Gastroesophageal sphincter (tissue), 4 donors: ENCODE measurements around the gene FBXW8. TPM values are rescaled to one million over a fixed set of nuclear protein-coding genes. Genes with fewer than 3 reads are reported as not detected.
A peak's percentile ranks its signal among the peaks of the same experiment; 100 is the strongest.

ENCODE experiments used
- ATAC-seq: fragments of 150-250 bp; one replicate; pipeline ENCODE4 v1.9.1; 2016; ENCODE audit warnings: mild to moderate bottlenecking, moderate library complexity
- H3K27ac ChIP-seq, 4 donors: fragments of 200-600 bp; sonication (generic) in 3 of 4; 1 replicate in 3 of 4; 2 replicates in 1 of 4; pipeline ENCODE4 v1.5.1; 2016 to 2019
- H3K27me3 ChIP-seq: fragments of 200-600 bp; sonication (generic); one replicate; pipeline ENCODE4 v1.5.1; 2019
- H3K36me3 ChIP-seq, 2 donors: fragments of 200-600 bp; sonication (generic); one replicate each; pipeline ENCODE4 v1.5.1; 2019; ENCODE audit warnings: control low read depth in 1 of 2
- H3K4me1 ChIP-seq, 3 donors: fragments of 200-600 bp; sonication (generic); 1 replicate in 2 of 3; 2 replicates in 1 of 3; pipeline ENCODE4 v1.5.1; 2016 to 2019; ENCODE audit warnings: control low read depth in 2 of 3
- H3K4me3 ChIP-seq, 2 donors: fragments of 200-600 bp; sonication (generic); one replicate each; pipeline ENCODE4 v1.5.1; 2019; ENCODE audit warnings: mild to moderate bottlenecking in 1 of 2, moderate library complexity in 1 of 2
- H3K9me3 ChIP-seq, 3 donors: fragments of 200-600 bp; sonication (generic); one replicate each; pipeline ENCODE4 v1.5.1; 2017 to 2019; ENCODE audit warnings: control low read depth in 2 of 3
- CTCF ChIP-seq, 4 experiments: fragments of 200-600 bp in 2 of 4; fragments of 450-650 bp in 2 of 4; sonication (generic) in 1 of 4; IDR thresholded peaks; one replicate each; pipeline ENCODE4 v1.5.1; 2017 to 2019; ENCODE audit warnings: antibody characterized with exemption in 4 of 4, mild to moderate bottlenecking in 2 of 4, moderate library complexity in 2 of 4
- EP300 ChIP-seq: sonication (generic); formaldehyde crosslinking; IDR thresholded peaks from one replicate; pipeline ENCODE4 v1.6.1; 2017; ENCODE audit warnings: antibody characterized with exemption, mild to moderate bottlenecking
- POLR2A ChIP-seq, 2 donors: fragments of 450-650 bp; IDR thresholded peaks; one replicate each; pipeline ENCODE4 v1.6.1; 2017; ENCODE audit warnings: antibody characterized with exemption in 2 of 2, mild to moderate bottlenecking in 2 of 2, moderate library complexity in 1 of 2
- POLR2AphosphoS5 ChIP-seq: sonication (generic); formaldehyde crosslinking; IDR thresholded peaks from one replicate; pipeline ENCODE4 v1.6.1; 2017; ENCODE audit warnings: antibody characterized with exemption
- WGBS, 2 donors: methylation state at CpG; one replicate each; pipeline ENCODE4 v1.1.5; 2018; ENCODE audit warnings: low coverage in 1 of 2; 5-methylcytosine and 5-hydroxymethylcytosine counted together
- total RNA-seq, 4 donors: library from RNA; depleted of rRNA; stranded (reverse); fragments of >200 nt; gene quantifications; one replicate each; pipeline ENCODE4 v1.1.0, GENCODE V29; 2016

Gene FBXW8
- total RNA-seq, 4 donors from 2014 or later: 10.1 to 17.9 (median 13.7) TPM

GRCh38 chr12:116978791-116979508, 68.2 kb downstream of the FBXW8 start:
- WGBS, 2 donors: 71 to 92% methylated on average over 4 to 5 of the region's 7 CpGs
- ATAC-seq: no peak
- Histone ChIP-seq H3K36me3 (peaks cover 0 to 10% of the 10 kb centered on the region in 2 donors), H3K27ac (no peak overlapping the region), H3K27me3 (no peaks in the 10 kb centered on the region), H3K9me3 (no peaks in the 10 kb centered on the region), H3K4me3 (no peak overlapping the region), H3K4me1 (peaks cover 0 to 16% (median 0%) of the 10 kb centered on the region in 3 donors)
- TF ChIP-seq POLR2AphosphoS5 (no peak), EP300 (no peak), POLR2A (IDR thresholded peaks at IDR 0.05) (no peak), CTCF (IDR thresholded peaks at IDR 0.05) (no peak)

DNA sequence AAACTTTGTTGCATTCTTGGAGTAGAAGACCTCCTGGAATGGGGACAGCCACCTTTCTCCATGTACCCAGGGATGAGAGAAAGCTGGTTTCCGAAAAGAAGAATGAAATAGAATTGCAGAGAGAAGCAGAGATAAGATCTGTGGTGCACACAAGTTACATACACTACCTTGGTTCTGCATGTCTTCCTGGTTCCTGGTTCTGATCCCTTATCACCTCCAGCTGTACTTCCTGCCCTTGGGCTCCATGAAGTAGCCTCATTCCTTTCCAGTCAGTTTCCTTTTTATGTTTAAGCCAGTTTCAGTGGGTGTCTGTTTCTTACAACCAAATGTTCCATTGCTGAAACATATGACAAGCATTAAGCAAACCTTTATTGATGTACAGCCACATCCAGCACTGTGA, 69.3 kb downstream of the FBXW8 start:
- Histone ChIP-seq H3K27me3 (no peaks in the 10 kb centered on the region), H3K27ac (no peak overlapping the region), H3K4me3 (no peak overlapping the region), H3K36me3 (peaks cover 0 to 3% of the 10 kb centered on the region in 2 donors), H3K9me3 (no peaks in the 10 kb centered on the region), H3K4me1 (peaks cover 0 to 16% (median 0%) of the 10 kb centered on the region in 3 donors)
- 100% methylated on average over 1 of the region's 1 CpG; no CpG with 5 or more reads in 1 of the 2 donors for WGBS, 2 donors
- TF ChIP-seq CTCF (IDR thresholded peaks at IDR 0.05) (no peak), POLR2AphosphoS5 (no peak), EP300 (no peak), POLR2A (IDR thresholded peaks at IDR 0.05) (no peak)
- ATAC-seq: no peak

DNA sequence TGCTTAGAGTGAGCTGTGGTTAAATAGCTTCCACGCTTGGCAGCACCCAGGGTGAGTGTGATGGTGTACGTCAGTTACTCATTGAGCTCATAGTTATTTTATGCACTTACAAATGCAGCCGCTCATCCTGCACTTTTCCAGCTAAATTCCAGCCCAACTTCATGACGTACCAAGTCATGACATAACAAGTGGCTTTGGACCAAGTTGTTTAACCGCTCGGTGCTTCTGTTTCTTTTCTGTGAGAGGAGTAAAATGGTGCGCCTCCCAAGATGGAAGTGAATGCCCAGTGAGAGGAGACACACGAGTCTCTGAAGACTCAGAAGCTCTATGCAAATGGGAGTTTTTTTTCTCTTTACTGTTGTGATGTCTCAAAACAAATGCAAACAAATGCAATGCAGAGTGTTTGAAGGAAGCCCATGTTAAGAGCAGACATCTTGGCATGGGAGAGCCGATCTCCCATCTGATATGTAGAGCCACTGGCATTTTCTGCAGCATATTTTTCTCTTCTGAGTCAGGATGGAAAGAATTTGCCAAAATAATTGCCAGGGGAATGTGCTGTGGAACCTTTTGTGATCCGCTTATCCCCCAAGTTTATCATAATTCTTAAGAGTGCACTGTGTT, 72.2 kb downstream of the FBXW8 start:
- no peak for ATAC-seq
- Histone ChIP-seq H3K4me3 (no peak overlapping the region), H3K9me3 (no peaks in the 10 kb centered on the region), H3K4me1 (peaks cover 0 to 16% (median 0%) of the 10 kb centered on the region in 3 donors), H3K27ac (peak overlapping the region in 2 of 4 donors; percentile 12 to 48), H3K27me3 (no peaks in the 10 kb centered on the region), H3K36me3 (peaks cover 0 to 15% of the 10 kb centered on the region in 2 donors)
- TF ChIP-seq EP300: no peak
- peak; percentile 47 for TF ChIP-seq POLR2AphosphoS5
- TF ChIP-seq CTCF (IDR thresholded peaks at IDR 0.05): no peak
- TF ChIP-seq POLR2A (IDR thresholded peaks at IDR 0.05): no peak
- 36 to 44% methylated on average over 5 to 10 of the region's 10 CpGs for WGBS, 2 donors

GRCh38 chr12:116984098-116984497, 73.3 kb downstream of the FBXW8 start:
- no peak for TF ChIP-seq CTCF (IDR thresholded peaks at IDR 0.05)
- TF ChIP-seq POLR2A (IDR thresholded peaks at IDR 0.05): no peak
- no peak for TF ChIP-seq POLR2AphosphoS5
- no peak for TF ChIP-seq EP300
- Histone ChIP-seq H3K36me3 (peaks cover 0 to 26% of the 10 kb centered on the region in 2 donors), H3K27me3 (no peaks in the 10 kb centered on the region), H3K27ac (no peak overlapping the region), H3K4me3 (no peak overlapping the region), H3K4me1 (peaks cover 0 to 16% (median 0%) of the 10 kb centered on the region in 3 donors), H3K9me3 (no peaks in the 10 kb centered on the region)
- no peak for ATAC-seq
- WGBS, 2 donors: 41 to 63% methylated on average over 4 of the region's 5 CpGs

DNA sequence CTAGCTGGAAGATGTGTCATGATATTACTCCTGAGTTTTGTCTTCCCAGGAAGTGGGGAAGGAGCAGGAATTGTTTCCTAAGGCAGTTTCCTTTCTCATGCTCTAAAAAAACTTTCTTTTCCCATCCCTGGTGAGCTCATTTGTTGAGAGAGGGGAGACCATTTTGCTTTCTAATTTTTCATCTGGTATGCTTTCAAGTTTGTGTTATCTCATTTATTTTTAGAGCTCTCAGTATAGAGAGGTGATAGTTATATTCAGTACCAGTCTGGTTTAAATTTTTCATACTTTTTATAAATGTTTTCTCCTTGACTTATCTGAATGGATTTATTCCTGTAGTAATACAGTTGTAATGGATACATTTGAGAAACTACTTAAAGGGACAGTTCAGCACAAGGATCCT, 79.6 kb downstream of the FBXW8 start:
- no peak overlapping the region for H3K4me3 ChIP-seq
- peaks cover 0 to 54% of the 10 kb centered on the region in 2 donors for H3K36me3 ChIP-seq
- no peaks in the 10 kb centered on the region for H3K9me3 ChIP-seq
- no peak for ATAC-seq
- no peaks in the 10 kb centered on the region for H3K4me1 ChIP-seq
- H3K27ac ChIP-seq: no peak overlapping the region
- H3K27me3 ChIP-seq: no peaks in the 10 kb centered on the region
- TF ChIP-seq CTCF (IDR thresholded peaks at IDR 0.05): no peak
- no peak for TF ChIP-seq POLR2A (IDR thresholded peaks at IDR 0.05)
- TF ChIP-seq POLR2AphosphoS5: no peak
- no peak for TF ChIP-seq EP300
